Epithelial cell of proximal tubule (primary cell): ENCODE results near the gene BORCS8. TPM values are rescaled to one million over a fixed set of nuclear protein-coding genes. Genes with fewer than 3 reads are reported as not detected.

Source experiments
- DNase-seq: peaks from one replicate; pipeline ENCODE4 v3.0.0-alpha.2; 2011; ENCODE audit warnings: low read depth
- H3K4me3 ChIP-seq: 2 replicates; pipeline ENCODE4 v1.5.1; 2011; ENCODE audit warnings: low read depth, mild to moderate bottlenecking, low read length
- CTCF ChIP-seq: conservative IDR thresholded peaks from 2 replicates; pipeline ENCODE4 v1.5.1; 2012; ENCODE audit warnings: low read depth, mild to moderate bottlenecking, low read length
- total RNA-seq: library from RNA; depleted of rRNA; stranded (reverse); fragments of >200 nt; gene quantifications from 2 replicates; pipeline ENCODE4 v1.2.3, GENCODE V29; 2015

The BORCS8 gene
- total RNA-seq, 1 donor from 2014 or later: 27.4 TPM

DNA sequence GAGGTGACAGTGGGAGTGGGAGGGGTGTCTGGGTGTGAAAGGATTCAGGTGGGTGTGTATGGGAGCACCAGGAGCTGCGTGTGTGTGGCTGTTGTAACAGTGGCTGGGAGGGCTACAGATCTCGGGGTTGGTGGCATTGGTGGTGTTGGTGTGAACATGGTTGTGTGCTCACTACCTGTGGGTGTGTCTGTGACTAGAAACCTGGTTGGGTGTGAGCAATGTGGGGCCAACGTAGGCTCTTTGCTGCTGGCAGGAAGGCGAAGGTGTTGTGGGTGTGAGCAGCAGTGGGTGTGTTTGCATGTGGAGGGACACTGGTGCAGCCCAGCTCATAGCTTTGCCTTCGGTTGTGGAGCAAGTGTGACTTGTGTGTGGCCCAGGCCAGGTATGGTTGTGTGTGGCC, 15.0 kb upstream of the BORCS8 start:
- no peak for TF ChIP-seq CTCF

GRCh38 chr19:19205416-19206410, 13.8 kb upstream of the BORCS8 start:
- DNase-seq: no peak
- H3K4me3 ChIP-seq: no peak overlapping the region
- TF ChIP-seq CTCF: no peak

More for the DNA sequence above, 15.0 kb upstream of the BORCS8 start:
- H3K4me3 ChIP-seq: no peak overlapping the region
- no peak for DNase-seq

DNA sequence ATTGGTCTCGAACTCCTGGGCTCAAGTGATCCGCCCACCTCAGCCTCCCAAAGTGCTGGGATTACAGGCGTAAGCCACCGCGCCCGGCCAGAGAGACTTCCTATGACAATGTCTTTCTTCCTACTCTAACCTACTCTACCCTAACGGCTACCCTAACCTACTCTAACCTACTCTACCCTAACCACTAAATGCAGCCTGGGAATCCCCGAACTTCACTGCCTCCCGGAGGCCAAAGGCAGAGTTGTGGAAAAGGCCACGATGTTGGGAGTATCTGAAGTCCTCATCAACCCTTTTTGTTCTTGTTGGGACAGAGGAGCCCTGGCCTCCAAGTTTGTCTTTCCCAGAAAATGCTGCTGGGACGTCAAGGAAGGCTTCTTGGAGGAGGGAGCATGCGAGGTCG, 12.2 kb upstream of the BORCS8 start:
- no peak overlapping the region for H3K4me3 ChIP-seq
- DNase-seq: no peak
- TF ChIP-seq CTCF: no peak

- no peak for TF ChIP-seq CTCF
- DNase-seq: peak; percentile 38
- H3K4me3 ChIP-seq: peak within 1 kb of the TSS; percentile 93
Measured at GRCh38 chr19:19203012-19203856, 11.3 kb upstream of the BORCS8 start, which contains the start of gene NR2C2AP. TSS of gene NR2C2AP (minus strand) at chr19:19203414. CDS start at chr19:19203060, 354 bp downstream.

DNA sequence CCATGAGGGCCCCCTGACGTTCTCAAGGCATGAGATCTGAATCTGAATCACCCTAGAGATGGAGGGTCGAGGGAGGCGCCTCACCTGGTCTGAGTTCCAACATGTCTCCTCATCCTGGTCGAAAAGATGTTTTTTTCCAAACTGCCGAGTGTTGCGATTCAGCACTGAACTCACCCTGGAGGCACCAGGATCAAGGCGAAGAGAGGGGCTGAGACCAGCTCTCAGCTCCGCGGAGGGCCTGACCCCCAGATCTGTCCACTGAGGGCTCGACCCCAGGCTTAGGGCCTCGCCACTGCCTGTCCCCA, 10.7 kb upstream of the BORCS8 start:
- peak overlapping the region; percentile 93 for H3K4me3 ChIP-seq
- no peak for DNase-seq
- no peak for TF ChIP-seq CTCF

GRCh38 chr19:19201697-19202630, 10.0 kb upstream of the BORCS8 start:
- TF ChIP-seq CTCF: no peak
- H3K4me3 ChIP-seq: peak overlapping the region; percentile 93
- no peak for DNase-seq
